Lung (tissue), 12 donors: ENCODE data around the gene NCOA7. TPM values are rescaled to one million over a fixed set of nuclear protein-coding genes. Genes with fewer than 3 reads are reported as not detected.

ENCODE experiments used
- ATAC-seq: fragments of 200-7000 bp; cut with Tn5 transposase; one replicate; pipeline ENCODE4 v1.9.1; 2020; ENCODE audit warnings: moderate number of reproducible peaks; ENCODE audit not compliant: insufficient read depth, low FRiP score
- DNase-seq, 3 donors: peaks; one replicate each; pipeline ENCODE4 v3.0.0-alpha.2; 2013 to 2017
- H3K27ac ChIP-seq, 2 donors: one replicate each; pipeline ENCODE4 v1.5.1; 2013; ENCODE audit warnings: mild to moderate bottlenecking in 2 of 2, moderate library complexity in 2 of 2, control low read depth in 1 of 2, inconsistent platforms in 1 of 2, low read depth in 1 of 2, low read length in 1 of 2
- H3K27me3 ChIP-seq, 3 donors: one replicate each; pipeline ENCODE4 v1.5.1; 2013; ENCODE audit warnings: low read length in 2 of 3; ENCODE audit not compliant: control insufficient read depth in 3 of 3, insufficient read depth in 3 of 3
- H3K36me3 ChIP-seq, 4 donors: one replicate each; pipeline ENCODE4 v1.5.1; 2013; ENCODE audit warnings: low read length in 4 of 4, mild to moderate bottlenecking in 1 of 4, moderate library complexity in 1 of 4; ENCODE audit not compliant: control insufficient read depth in 4 of 4, insufficient read depth in 4 of 4
- H3K4me1 ChIP-seq, 5 donors: one replicate each; pipeline ENCODE4 v1.5.1; 2013; ENCODE audit warnings: low read length in 5 of 5, mild to moderate bottlenecking in 2 of 5, moderate library complexity in 1 of 5; ENCODE audit not compliant: control insufficient read depth in 5 of 5, insufficient read depth in 5 of 5
- H3K4me3 ChIP-seq: one replicate; pipeline ENCODE4 v1.5.1; 2013; ENCODE audit warnings: mild to moderate bottlenecking, control low read depth, moderate library complexity
- H3K9ac ChIP-seq, 2 donors: one replicate each; pipeline ENCODE4 v1.5.1; 2013; ENCODE audit warnings: low read length in 2 of 2, control low read depth in 1 of 2; ENCODE audit not compliant: insufficient read depth in 1 of 2
- H3K9me3 ChIP-seq, 4 donors: one replicate each; pipeline ENCODE4 v1.5.1; 2013; ENCODE audit warnings: low read length in 3 of 4, mild to moderate bottlenecking in 1 of 4, moderate library complexity in 1 of 4; ENCODE audit not compliant: control insufficient read depth in 4 of 4, insufficient read depth in 3 of 4
- WGBS, 2 donors: extraction: QIAGEN DNeasy Blood & Tissue Kit; methylation state at CpG; one replicate each; pipeline ENCODE4 v1.1.7; 2013; 5-methylcytosine and 5-hydroxymethylcytosine counted together
- polyA plus RNA-seq, 2 donors: library from polyadenylated mRNA; stranded (reverse); fragments of 200-250 nt; gene quantifications; one replicate each; pipeline ENCODE4 v1.2.1, GENCODE V29; 2013
- total RNA-seq, 2 donors: library from RNA; depleted of rRNA in 1 of 2; stranded (reverse); fragments of >200 nt in 1 of 2; gene quantifications; one replicate each; pipeline ENCODE4 v1.2.1, GENCODE V29; 2014 to 2021
- TF ChIP-seq, protein P1 (sequence below): IDR thresholded peaks from 2 replicates; pipeline ENCODE4 v1.5.1; 2012; ENCODE audit warnings: mild to moderate bottlenecking; ENCODE audit errors: control extremely low read depth, extremely low read depth
- donor health status: control.
- donor health status: control.
- donor health status: Bipolar disorder and iron deficiency.
- donor health status: healthy.
- donor health status: DM: yes; HTN: yes; CAD: no.

The NCOA7 gene
- total and polyA plus RNA-seq, 4 donors, result 28.9 to 81.4 (median 57.2) TPM

GRCh38 chr6:125793280-125793679 is 2.5 kb downstream of the NCOA7 start:
- Histone ChIP-seq H3K27me3 (no peaks in the 10 kb centered on the region), H3K36me3 (no peaks in the 10 kb centered on the region), H3K9ac (no peak overlapping the region), H3K27ac (peak overlapping the region in 1 of 2 donors; percentile 44), H3K4me1 (peaks cover 2 to 19% (median 4%) of the 10 kb centered on the region in 5 donors), H3K9me3 (no peaks in the 10 kb centered on the region), H3K4me3 (no peak overlapping the region)
- 73 to 82% methylated on average over 2 of the region's 2 CpGs for WGBS, 2 donors
- DNase-seq, result no peak
- no peak for ATAC-seq
- TF ChIP-seq, protein P1, sequence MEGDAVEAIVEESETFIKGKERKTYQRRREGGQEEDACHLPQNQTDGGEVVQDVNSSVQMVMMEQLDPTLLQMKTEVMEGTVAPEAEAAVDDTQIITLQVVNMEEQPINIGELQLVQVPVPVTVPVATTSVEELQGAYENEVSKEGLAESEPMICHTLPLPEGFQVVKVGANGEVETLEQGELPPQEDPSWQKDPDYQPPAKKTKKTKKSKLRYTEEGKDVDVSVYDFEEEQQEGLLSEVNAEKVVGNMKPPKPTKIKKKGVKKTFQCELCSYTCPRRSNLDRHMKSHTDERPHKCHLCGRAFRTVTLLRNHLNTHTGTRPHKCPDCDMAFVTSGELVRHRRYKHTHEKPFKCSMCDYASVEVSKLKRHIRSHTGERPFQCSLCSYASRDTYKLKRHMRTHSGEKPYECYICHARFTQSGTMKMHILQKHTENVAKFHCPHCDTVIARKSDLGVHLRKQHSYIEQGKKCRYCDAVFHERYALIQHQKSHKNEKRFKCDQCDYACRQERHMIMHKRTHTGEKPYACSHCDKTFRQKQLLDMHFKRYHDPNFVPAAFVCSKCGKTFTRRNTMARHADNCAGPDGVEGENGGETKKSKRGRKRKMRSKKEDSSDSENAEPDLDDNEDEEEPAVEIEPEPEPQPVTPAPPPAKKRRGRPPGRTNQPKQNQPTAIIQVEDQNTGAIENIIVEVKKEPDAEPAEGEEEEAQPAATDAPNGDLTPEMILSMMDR, result no peak

- DNase-seq, result no peak
- TF ChIP-seq, protein P1, result no peak
- Histone ChIP-seq H3K9me3 (no peaks in the 10 kb centered on the region), H3K27me3 (no peaks in the 10 kb centered on the region), H3K36me3 (no peaks in the 10 kb centered on the region), H3K4me3 (no peak overlapping the region), H3K4me1 (peaks cover 2 to 19% (median 4%) of the 10 kb centered on the region in 5 donors), H3K9ac (no peak overlapping the region), H3K27ac (no peak overlapping the region)
- WGBS, 2 donors, result 78 to 85% methylated on average over 3 of the region's 3 CpGs
- no peak for ATAC-seq
Observed at GRCh38 chr6:125793863-125794262, 3.1 kb downstream of the NCOA7 start.

DNA sequence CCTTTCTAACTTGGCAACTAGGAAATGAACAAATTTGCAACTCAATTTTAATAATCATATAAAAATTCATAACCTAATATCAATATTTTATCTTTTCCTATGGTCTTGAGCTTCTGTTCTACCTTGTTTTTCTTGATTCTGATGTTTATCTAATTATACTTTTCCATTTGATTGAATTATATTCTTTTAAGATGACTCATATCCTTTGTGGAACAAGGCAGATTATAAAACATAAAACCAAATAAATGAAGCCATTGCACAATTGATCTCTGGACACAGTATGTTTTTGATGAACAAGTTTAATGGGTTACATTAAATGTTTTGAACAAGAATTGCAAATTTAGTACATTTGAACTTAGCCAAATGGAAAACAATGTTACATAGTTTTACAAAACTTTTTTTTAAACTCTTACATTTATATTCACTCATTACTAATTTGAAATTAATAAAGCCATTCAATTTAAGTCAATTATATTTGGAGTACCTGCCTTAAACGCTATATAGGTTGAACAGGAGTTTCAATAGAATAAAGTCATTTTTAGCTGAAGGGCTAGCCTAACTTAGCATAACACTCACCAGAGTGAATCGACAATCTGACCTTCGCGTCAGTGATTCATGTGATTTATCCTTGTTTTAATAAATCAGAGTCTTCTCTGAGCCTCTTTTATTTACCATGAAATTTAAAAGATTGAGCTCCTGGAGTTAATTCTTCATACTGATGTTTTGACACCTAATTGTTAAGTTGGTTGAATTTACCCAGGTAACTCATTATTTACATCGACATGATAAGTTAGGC is 3.8 kb downstream of the NCOA7 start:
- Histone ChIP-seq H3K4me1 (peaks cover 0 to 14% (median 4%) of the 10 kb centered on the region in 5 donors), H3K36me3 (peaks cover 0 to 2% (median 0%) of the 10 kb centered on the region in 4 donors), H3K9ac (no peak overlapping the region), H3K27ac (no peak overlapping the region), H3K9me3 (no peaks in the 10 kb centered on the region), H3K27me3 (no peaks in the 10 kb centered on the region), H3K4me3 (no peak overlapping the region)
- ATAC-seq (no peak), DNase-seq (no peak)
- TF ChIP-seq, protein P1, result no peak
- 96 to 98% methylated on average over 5 of the region's 5 CpGs for WGBS, 2 donors

DNA sequence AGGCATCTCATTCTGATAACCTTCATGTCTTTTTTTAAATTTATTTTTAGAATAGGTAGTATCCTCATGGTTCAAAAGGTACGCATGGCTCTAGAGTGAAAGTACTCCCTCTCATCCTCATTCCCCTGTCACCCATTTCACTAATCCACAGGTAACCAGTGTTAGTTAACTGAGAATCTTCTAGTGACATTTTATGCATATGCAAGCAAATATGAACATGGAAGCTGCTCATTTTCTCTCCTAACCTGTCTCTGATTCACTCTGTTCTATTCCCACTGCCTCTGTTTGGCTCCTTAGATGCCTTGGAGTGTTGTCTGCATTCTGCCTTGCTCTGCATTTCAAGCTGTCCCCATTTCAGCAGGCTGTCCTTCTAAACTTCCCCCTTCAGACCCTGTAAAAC is 4.5 kb downstream of the NCOA7 start:
- TF ChIP-seq, protein P1, result no peak
- Histone ChIP-seq H3K27ac (no peak overlapping the region), H3K9ac (no peak overlapping the region), H3K4me3 (no peak overlapping the region), H3K27me3 (no peaks in the 10 kb centered on the region), H3K9me3 (no peaks in the 10 kb centered on the region), H3K36me3 (peaks cover 0 to 2% (median 0%) of the 10 kb centered on the region in 4 donors), H3K4me1 (peaks cover 0 to 6% (median 4%) of the 10 kb centered on the region in 5 donors)
- 79 to 88% methylated on average over 1 of the region's 1 CpG for WGBS, 2 donors
- ATAC-seq, result no peak
- DNase-seq, result no peak
